Left hindlimb (tissue), 1 donor: ENCODE measurements around the gene THBS2.

ENCODE experiments used
- DNase-seq: peaks from one replicate; pipeline ENCODE4 v3.0.0-alpha.2; 2018

Gene THBS2

DNA sequence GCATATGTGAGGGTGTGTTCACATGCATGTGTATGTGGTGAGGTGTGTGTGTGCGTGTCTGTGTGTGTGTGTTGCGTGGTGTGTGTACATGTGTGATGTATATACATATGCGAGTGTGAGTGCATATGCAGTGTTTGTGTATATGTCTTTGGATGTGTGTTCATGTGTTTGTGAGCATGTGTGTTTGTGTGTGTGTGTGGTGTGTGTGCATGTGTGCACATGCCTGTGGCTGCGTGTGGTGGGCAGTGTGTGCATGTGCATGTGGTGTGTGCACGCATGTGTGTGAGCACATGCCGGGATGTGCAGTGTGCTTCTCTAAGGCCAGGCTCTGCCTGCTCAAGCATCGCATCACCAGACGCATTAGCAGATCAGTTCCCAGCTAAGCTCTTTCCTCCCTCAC lies 5.7 kb downstream of the THBS2 start:
- no peak for DNase-seq

- DNase-seq: no peak
Observed at GRCh38 chr6:169247419-169247818, 6.2 kb downstream of the THBS2 start.

DNA sequence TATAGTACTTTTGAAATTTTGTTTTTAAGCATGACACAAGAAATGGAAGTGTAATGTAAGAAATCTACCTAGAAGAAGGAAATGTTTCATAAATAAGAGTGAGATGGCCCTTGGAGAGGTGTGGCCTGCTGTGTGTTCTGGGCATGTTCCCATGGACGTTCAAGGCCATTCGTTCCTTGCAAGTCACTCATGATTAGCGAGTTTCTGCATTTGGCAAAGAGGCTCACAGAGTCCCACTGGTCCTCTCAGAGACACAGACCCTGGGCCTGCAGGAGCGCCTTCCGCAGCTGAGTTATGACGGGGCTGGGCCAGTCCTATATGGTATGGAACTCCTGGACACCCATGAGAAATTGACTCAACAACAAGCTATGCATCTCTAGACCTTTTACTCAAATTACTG lies 7.2 kb downstream of the THBS2 start:
- DNase-seq: no peak

DNA sequence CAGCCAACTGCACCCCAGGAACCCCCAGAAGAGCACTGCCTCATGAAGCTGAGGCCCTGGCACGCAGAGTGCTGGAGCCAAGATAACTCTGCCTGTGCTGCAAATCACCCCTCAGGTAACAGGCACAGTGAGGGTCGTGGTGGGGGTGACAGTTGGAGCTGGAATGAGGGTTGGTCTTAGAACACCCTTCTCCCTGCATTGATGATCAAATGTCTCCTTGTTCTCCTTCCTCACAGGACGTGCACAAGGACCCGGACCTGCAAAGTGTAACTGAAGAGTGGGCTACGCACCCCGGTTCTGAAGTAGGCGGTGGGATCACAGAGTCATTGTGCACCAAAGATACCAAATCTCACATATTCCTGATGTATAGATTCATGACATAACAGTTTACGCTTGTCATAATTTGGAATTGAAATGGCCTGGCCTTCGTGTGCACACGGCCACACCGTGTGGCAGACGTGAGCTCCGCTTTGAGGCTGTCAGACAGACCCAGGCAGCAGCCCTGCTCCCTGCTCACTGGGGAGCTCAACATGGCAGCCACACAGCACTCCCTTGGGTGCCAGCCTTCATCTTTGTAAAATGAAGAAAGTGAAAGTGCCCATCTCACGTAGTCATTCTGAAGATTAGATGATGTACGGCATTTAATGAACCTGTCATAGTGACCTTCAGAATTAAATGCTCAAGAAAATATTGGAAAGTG lies 8.8 kb downstream of the THBS2 start:
- no peak for DNase-seq

GRCh38 chr6:169243661-169244060 lies 10.0 kb downstream of the THBS2 start:
- DNase-seq: no peak

DNA sequence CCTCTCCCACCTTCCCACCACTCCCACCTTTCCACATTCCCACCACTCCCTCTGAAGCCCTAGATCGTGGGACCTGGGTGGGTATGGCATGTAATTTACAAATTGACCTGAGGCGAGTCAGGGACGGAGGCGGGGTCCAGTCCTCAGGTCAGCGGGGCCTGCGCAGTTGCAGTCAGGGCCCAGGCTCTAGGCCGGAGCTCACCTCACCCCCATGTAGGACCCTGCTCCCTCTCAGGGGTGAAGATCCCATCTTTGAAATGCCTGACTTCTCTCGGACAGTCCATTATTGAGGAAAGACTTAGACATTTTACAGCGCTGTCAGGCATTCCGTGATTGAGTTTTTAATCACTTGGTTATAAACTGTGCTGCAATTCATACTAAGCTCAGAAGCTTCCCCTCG lies 10.5 kb downstream of the THBS2 start:
- DNase-seq: no peak

- DNase-seq: no peak
Observed at GRCh38 chr6:169241688-169242350, 11.8 kb downstream of the THBS2 start.

GRCh38 chr6:169240591-169241390 lies 12.9 kb downstream of the THBS2 start:
- DNase-seq: no peak

DNA sequence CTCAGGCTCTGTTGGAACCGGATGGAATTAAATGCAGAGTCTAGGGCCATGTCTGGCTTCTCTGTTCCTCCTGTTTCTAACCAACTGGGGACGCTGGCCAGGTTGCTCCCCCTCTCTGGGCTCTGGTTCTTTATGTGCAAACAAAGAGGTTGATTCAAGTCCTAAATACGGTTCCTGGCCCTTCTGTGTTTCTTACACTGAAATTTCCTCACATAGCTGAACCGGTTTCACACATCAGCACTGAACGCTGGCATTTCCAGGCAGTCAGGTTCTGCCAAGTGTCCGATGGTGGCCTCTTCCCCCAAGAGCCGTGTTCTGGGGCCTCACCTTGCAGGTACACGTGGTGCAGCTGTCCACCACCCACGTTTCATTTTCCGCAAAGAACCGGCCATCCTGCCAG lies 13.5 kb downstream of the THBS2 start:
- no peak for DNase-seq

- no peak for DNase-seq
Observed at GRCh38 chr6:169239181-169239580, 14.5 kb downstream of the THBS2 start.

- DNase-seq: no peak
Observed at GRCh38 chr6:169238766-169239165, 14.9 kb downstream of the THBS2 start.

DNA sequence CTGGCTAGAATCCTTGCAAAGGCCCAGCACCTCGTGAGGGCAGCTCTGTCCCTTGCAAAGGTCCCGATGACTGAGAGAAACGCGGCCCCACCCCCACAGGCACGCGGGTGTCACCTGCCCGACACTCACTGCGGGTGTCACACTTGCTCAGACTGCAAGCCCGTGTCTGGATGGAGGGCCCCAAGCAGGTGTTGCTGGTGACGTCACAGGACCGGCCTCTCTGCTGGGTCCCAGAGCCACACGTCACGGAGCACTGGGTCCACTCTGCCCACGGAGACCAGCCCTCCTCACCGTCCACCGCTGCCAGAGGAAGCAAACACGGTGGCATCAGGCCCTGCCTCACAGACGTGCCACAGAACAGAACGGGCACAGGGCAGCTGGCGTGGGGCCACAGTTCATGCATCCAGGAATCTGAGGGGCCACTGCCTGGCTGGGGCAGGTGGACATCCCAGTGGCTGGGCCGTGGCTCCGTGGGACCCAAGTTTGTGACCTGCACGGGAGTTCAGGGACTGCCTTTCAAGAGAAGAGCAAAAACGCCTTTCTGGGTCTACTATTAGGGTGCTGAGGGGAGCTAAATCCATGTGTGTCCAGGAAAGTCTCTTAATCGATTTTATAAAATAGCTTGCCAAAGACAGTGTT lies 16.0 kb downstream of the THBS2 start:
- no peak for DNase-seq

- DNase-seq: no peak
Observed at GRCh38 chr6:169236988-169237387, 16.7 kb downstream of the THBS2 start.

DNA sequence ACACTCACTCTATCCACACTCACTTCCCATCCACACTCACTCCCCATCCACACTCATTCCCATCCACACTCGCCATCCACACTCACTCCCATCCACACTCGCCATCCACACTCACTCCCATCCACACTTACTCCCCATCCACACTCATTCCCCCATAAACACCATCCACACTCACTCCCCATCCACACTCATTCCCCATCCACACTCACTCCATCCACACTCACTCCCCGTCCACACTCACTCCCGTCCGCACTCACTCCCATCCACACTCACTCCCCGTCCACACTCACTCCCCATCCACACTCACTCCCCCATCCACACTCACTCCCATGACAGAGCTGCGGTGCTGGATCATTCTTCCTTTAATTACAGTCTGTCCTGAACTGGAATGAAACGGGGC lies 17.1 kb downstream of the THBS2 start:
- no peak for DNase-seq

DNA sequence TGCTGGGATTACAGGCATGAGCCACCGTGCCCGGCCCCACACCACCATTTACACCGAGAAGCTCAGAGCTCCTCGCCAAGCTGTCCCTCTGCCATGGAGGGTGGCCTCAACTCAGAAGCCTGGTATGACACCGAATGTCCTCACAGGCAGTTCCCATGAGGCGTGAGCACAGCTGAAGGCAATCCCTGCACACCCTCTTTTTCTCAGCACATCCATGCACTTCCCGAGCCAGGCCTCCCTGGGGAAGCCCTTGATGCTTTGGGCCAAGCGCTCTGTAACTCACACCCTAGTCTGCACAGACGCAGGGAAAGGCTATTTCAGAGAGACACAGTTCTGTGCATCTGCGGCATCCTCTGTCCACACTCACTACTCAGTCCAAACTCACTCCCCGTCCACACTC lies 18.4 kb downstream of the THBS2 start:
- no peak for DNase-seq

DNA sequence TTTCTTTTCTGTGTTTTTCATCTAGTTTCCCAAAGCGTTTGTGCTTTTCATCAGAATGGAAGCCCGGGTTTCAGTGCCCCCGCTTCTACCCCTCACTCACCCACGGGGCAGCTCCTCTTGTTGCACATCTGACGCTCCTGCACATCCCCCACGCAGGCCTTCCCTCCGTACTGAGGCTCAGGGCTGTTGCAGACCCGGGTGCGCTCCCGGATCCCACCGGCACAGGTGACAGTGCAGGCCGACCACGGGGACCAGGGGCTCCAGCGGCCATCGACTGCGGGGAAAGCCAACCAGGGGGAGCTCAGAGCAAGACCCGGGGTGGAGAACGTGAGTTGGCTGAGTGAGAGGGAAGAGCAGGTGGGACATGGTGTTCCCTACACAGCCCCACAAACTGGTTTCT lies 19.0 kb downstream of the THBS2 start:
- DNase-seq: no peak

- DNase-seq: no peak
Observed at GRCh38 chr6:169233832-169234231, 19.8 kb downstream of the THBS2 start.

- no peak for DNase-seq
Observed at GRCh38 chr6:169233181-169233580, 20.5 kb downstream of the THBS2 start.

DNA sequence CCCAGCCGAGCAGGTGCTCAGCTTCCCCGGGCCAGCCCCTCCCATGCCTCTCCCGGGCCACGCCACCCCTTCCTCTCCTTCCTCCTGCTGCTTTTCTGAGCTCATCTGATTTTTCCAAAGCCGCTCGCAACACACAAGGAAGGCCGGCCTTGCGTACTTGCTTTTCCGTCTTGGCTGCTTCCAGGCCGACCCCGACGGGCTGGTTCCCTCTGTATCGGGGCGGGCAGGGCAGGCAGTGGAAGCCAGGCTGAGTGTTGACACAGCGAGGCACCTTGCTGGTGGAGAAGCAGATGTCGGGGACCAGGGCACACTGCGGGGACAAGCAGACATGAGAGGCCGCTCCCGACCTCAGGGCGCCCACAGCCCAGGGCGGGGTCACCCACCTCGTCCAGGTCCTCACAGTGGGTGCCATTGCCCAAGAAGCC lies 21.1 kb downstream of the THBS2 start:
- no peak for DNase-seq

GRCh38 chr6:169231790-169232506 lies 21.7 kb downstream of the THBS2 start:
- DNase-seq: no peak

- no peak for DNase-seq
Observed at GRCh38 chr6:169230946-169231789, 22.5 kb downstream of the THBS2 start.

- no peak for DNase-seq
Observed at GRCh38 chr6:169230322-169230665, 23.4 kb downstream of the THBS2 start.
